ENCODE data around the gene SLC4A9.

DNA sequence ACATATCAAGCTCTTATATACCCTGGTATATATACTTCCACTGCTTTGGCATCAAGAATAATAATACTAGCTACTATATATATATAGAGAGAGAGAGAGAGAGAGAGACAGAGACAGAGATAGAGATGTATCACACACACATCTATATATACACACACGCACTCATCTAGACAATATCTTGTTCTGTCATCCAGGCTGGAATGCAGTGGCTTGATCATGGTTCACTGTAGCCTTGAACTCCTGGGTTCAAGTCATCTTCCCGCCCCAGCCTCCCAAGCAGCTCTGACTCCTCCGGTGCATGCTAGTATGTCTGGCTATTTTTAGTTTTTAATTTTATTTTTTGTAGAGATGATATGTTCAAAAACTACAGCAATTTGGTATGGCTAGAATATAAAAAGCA is 64.1 kb downstream of the SLC4A9 start:
- TF ChIP-seq, protein P1, sequence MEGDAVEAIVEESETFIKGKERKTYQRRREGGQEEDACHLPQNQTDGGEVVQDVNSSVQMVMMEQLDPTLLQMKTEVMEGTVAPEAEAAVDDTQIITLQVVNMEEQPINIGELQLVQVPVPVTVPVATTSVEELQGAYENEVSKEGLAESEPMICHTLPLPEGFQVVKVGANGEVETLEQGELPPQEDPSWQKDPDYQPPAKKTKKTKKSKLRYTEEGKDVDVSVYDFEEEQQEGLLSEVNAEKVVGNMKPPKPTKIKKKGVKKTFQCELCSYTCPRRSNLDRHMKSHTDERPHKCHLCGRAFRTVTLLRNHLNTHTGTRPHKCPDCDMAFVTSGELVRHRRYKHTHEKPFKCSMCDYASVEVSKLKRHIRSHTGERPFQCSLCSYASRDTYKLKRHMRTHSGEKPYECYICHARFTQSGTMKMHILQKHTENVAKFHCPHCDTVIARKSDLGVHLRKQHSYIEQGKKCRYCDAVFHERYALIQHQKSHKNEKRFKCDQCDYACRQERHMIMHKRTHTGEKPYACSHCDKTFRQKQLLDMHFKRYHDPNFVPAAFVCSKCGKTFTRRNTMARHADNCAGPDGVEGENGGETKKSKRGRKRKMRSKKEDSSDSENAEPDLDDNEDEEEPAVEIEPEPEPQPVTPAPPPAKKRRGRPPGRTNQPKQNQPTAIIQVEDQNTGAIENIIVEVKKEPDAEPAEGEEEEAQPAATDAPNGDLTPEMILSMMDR (IDR thresholded peaks at IDR 0.05), result no peak
- no peak for TF ChIP-seq POLR2A (IDR thresholded peaks at IDR 0.05)

Measured in transverse colon (tissue), 3 donors.